Small intestine (tissue), 7 donors: Measurements from ENCODE around the gene FAM98C. TPM values are rescaled to one million over a fixed set of nuclear protein-coding genes. Genes with fewer than 3 reads are reported as not detected.
A peak's percentile ranks its signal among the peaks of the same experiment; 100 is the strongest.

Experiments used
- DNase-seq, 2 donors: peaks; one replicate each; pipeline versions ENCODE4 v3.0.0 to v3.0.0-alpha.2; 2013
- FAIRE-seq: peaks from 2 replicates; lab custom pipeline; 2012; peaks lifted over from hg19 to GRCh38; lab: Jason Lieb, UNC
- H3K27ac ChIP-seq, 3 donors: one replicate each; pipeline ENCODE4 v1.5.1; 2013; ENCODE audit warnings: low read length in 2 of 3, mild to moderate bottlenecking in 2 of 3, control low read depth in 1 of 3, inconsistent platforms in 1 of 3, low read depth in 1 of 3, moderate library complexity in 1 of 3
- H3K27me3 ChIP-seq, 3 donors: one replicate each; pipeline ENCODE4 v1.6.1; 2013; ENCODE audit warnings: low read length in 3 of 3, inconsistent platforms in 1 of 3; ENCODE audit not compliant: control insufficient read depth in 3 of 3, insufficient read depth in 3 of 3
- H3K36me3 ChIP-seq, 3 donors: one replicate each; pipeline ENCODE4 v1.6.1; 2013; ENCODE audit warnings: low read length in 3 of 3, inconsistent platforms in 1 of 3, low read depth in 1 of 3, mild to moderate bottlenecking in 1 of 3, moderate library complexity in 1 of 3; ENCODE audit not compliant: control insufficient read depth in 3 of 3, insufficient read depth in 2 of 3
- H3K4me1 ChIP-seq, 3 donors: one replicate each; pipeline ENCODE4 v1.6.1; 2013; ENCODE audit warnings: low read length in 2 of 3, inconsistent platforms in 1 of 3, low read depth in 1 of 3, mild to moderate bottlenecking in 1 of 3, moderate library complexity in 1 of 3; ENCODE audit not compliant: control insufficient read depth in 3 of 3, insufficient read depth in 2 of 3
- H3K4me3 ChIP-seq, 3 donors: one replicate each; pipeline ENCODE4 v1.5.1; 2013; ENCODE audit warnings: low read length in 3 of 3, control low read depth in 1 of 3, inconsistent platforms in 1 of 3, low read depth in 1 of 3, mild to moderate bottlenecking in 1 of 3, moderate library complexity in 1 of 3
- H3K9me3 ChIP-seq, 2 donors: one replicate each; pipeline ENCODE4 v1.6.1; 2013; ENCODE audit warnings: low read depth in 1 of 2, low read length in 1 of 2; ENCODE audit not compliant: control insufficient read depth in 2 of 2, insufficient read depth in 1 of 2
- WGBS, 3 donors: extraction: QIAGEN DNeasy Blood & Tissue Kit; methylation state at CpG; one replicate each; pipeline ENCODE4 v1.1.7; 2013; 5-methylcytosine and 5-hydroxymethylcytosine counted together
- polyA plus RNA-seq, 4 donors: library from polyadenylated mRNA; stranded (reverse) in 3 of 4; unstranded in 1 of 4; fragments of 200-250 nt in 3 of 4; fragments of 120-200 nt in 1 of 4; gene quantifications; one replicate each; pipeline versions ENCODE4 v1.2.1 to v1.2.3, GENCODE V29; 2013
- donor health status: healthy with polysubstance abuse.
- donor health status: control.
- donor health status: control.
- donor health status: Bipolar disorder and iron deficiency.
- donor health status: healthy.

The FAM98C gene
- polyA plus RNA-seq, 4 donors: 23.6 to 47.2 (median 38.6) TPM

- peaks cover 0 to 3% (median 0%) of the 10 kb centered on the region in 3 donors for H3K27me3 ChIP-seq
- no peaks in the 10 kb centered on the region for H3K36me3 ChIP-seq
- 73 to 83% (median 76%) methylated on average over 8 of the region's 8 CpGs for WGBS, 3 donors
- DNase-seq (no peak), FAIRE-seq (no peak)
- H3K9me3 ChIP-seq: no peaks in the 10 kb centered on the region
- no peaks in the 10 kb centered on the region for H3K4me1 ChIP-seq
- H3K27ac ChIP-seq: no peak overlapping the region
- H3K4me3 ChIP-seq: no peak overlapping the region
Observed at GRCh38 chr19:38451036-38451435, 48.1 kb downstream of the FAM98C start.

GRCh38 chr19:38451629-38452028, 48.7 kb downstream of the FAM98C start:
- no peak overlapping the region for H3K27ac ChIP-seq
- H3K4me1 ChIP-seq: no peaks in the 10 kb centered on the region
- no peak for FAIRE-seq
- peaks cover 0 to 3% (median 0%) of the 10 kb centered on the region in 3 donors for H3K27me3 ChIP-seq
- DNase-seq: no peak
- 70 to 88% (median 83%) methylated on average over 8 to 9 of the region's 9 CpGs for WGBS, 3 donors
- no peaks in the 10 kb centered on the region for H3K9me3 ChIP-seq
- H3K36me3 ChIP-seq: no peaks in the 10 kb centered on the region
- no peak overlapping the region for H3K4me3 ChIP-seq

GRCh38 chr19:38452430-38453366, 49.8 kb downstream of the FAM98C start:
- peak in 1 of 2 donors; percentile 21 for DNase-seq
- Histone ChIP-seq H3K4me3 (no peak overlapping the region), H3K9me3 (no peaks in the 10 kb centered on the region), H3K4me1 (no peaks in the 10 kb centered on the region), H3K27ac (no peak overlapping the region), H3K27me3 (peaks cover 0 to 3% (median 0%) of the 10 kb centered on the region in 3 donors), H3K36me3 (no peaks in the 10 kb centered on the region)
- FAIRE-seq: no peak
- WGBS, 3 donors: 68 to 82% (median 72%) methylated on average over 40 to 45 of the region's 45 CpGs

- Histone ChIP-seq H3K9me3 (no peaks in the 10 kb centered on the region), H3K27ac (no peak overlapping the region), H3K4me3 (no peak overlapping the region), H3K4me1 (no peaks in the 10 kb centered on the region), H3K36me3 (no peaks in the 10 kb centered on the region), H3K27me3 (peaks cover 0 to 3% (median 0%) of the 10 kb centered on the region in 3 donors)
- WGBS, 3 donors: 55 to 67% (median 55%) methylated on average over 3 of the region's 3 CpGs
- no peak for FAIRE-seq
- DNase-seq: no peak
Observed at GRCh38 chr19:38453596-38453995, 50.7 kb downstream of the FAM98C start.

- Histone ChIP-seq H3K27ac (no peak overlapping the region), H3K36me3 (no peaks in the 10 kb centered on the region), H3K4me3 (no peak overlapping the region), H3K4me1 (no peaks in the 10 kb centered on the region), H3K27me3 (peaks cover 0 to under 1% (median 0%) of the 10 kb centered on the region in 3 donors), H3K9me3 (no peaks in the 10 kb centered on the region)
- WGBS, 3 donors: 45 to 52% (median 50%) methylated on average over 4 of the region's 4 CpGs
- no peak for FAIRE-seq
- DNase-seq: peak in 1 of 2 donors; percentile 21
Observed at GRCh38 chr19:38455031-38455430, 52.1 kb downstream of the FAM98C start.

GRCh38 chr19:38457202-38457601, 54.3 kb downstream of the FAM98C start:
- Histone ChIP-seq H3K4me1 (no peaks in the 10 kb centered on the region), H3K27me3 (no peaks in the 10 kb centered on the region), H3K36me3 (no peaks in the 10 kb centered on the region), H3K4me3 (no peak overlapping the region), H3K9me3 (no peaks in the 10 kb centered on the region), H3K27ac (no peak overlapping the region)
- 56 to 70% (median 60%) methylated on average over 5 of the region's 5 CpGs for WGBS, 3 donors
- FAIRE-seq (no peak), DNase-seq (no peak)

- no peak for DNase-seq
- FAIRE-seq: no peak
Observed at GRCh38 chr19:38457690-38458405, 55.0 kb downstream of the FAM98C start.

More at GRCh38 chr19:38457690-38458405, 55.0 kb downstream of the FAM98C start:
- H3K4me1 ChIP-seq: no peaks in the 10 kb centered on the region
- no peaks in the 10 kb centered on the region for H3K36me3 ChIP-seq
- no peaks in the 10 kb centered on the region for H3K9me3 ChIP-seq
- 87 to 91% (median 90%) methylated on average over 15 of the region's 15 CpGs for WGBS, 3 donors
- no peak overlapping the region for H3K27ac ChIP-seq
- no peak overlapping the region for H3K4me3 ChIP-seq
- H3K27me3 ChIP-seq: no peaks in the 10 kb centered on the region
